RPMI8226 (cell line): ENCODE measurements around the gene TOM1L2.

Experiments used
- DNase-seq: peaks from one replicate; pipeline ENCODE4 v3.0.0-alpha.2; 2015

The TOM1L2 gene

DNA sequence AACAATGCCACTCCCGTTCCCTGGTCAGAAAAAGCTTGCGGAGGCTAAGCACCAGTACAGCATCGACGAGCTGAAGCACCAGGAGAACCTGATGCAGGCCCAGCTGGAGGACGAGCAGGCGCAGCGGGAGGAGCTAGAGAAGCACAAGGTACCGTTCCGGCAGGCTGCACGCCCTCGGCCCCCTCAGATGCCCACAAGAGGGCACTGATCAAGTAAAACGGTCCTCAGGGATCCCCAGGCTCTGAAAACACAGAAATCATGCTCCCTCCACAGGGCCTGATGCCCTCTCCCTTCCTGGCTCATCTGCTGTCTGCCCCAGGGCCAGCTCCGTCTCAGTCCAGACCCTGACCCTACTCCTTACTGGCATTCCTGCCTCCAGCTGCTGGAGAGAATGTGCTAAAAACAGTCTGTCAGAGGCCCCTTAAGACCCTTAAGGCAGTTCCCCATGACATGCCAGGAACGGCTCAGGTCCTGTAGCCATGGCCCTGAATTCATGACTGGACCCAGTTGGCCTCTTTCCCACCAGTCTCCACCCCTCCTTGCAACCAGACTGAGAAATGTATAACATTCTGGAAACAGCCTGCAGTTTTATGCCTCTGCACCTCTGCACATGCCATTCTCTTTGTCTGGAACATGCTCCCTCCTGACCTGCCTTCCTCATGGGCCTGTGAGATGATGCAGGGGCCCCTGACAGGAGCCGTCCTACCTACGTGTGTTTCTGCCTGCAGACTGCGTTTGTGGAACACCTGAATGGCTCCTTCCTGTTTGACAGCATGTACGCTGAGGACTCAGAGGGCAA, 22.3 kb upstream of the TOM1L2 start:
- DNase-seq = peak; percentile 70

DNA sequence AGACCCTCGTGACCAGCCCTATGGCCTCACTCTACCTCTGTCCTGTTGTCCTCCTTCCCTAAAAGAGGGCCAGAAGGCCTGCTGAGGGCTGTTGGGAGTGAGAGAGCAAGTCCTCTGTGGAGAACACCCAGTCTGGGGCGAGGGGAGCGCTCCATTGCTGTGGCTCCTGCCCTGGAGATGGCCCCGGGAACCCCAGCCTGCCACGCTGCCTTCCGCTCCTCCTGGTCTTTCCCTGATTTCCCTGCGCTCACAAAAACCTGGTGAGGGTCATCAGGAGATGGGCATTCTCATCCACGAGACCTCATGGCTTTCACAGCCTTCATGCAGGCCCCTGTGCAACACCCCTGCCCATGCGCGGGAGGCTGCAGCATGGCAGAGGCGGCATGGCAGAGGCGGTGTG, 21.7 kb upstream of the TOM1L2 start:
- DNase-seq = no peak

DNA sequence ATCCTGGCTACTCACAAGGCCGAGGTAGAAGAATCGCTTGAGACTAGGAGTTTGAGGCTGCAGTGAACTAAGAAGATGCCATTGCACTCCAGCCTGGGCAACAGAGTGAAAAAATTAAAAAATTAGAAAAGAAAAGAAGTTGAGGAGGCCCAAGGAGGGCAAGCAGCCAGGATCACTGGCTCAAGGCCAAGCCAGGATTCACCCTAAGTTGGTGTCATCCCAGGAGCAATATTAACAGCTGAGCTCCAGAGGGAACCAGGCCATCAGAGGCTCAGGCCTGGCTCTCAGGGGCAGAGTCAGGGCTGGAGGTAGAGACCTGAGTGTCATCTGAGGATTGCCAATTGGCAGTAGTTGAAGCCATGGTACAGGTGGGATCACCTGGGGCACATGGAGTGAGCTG, 21.2 kb upstream of the TOM1L2 start:
- no peak for DNase-seq

- DNase-seq = no peak
Measured at GRCh38 chr17:17990282-17990681, 18.1 kb upstream of the TOM1L2 start.

- no peak for DNase-seq
Measured at GRCh38 chr17:17989618-17990017, 17.4 kb upstream of the TOM1L2 start.

GRCh38 chr17:17989081-17989480, 16.9 kb upstream of the TOM1L2 start:
- no peak for DNase-seq

GRCh38 chr17:17988427-17988945, 16.3 kb upstream of the TOM1L2 start:
- no peak for DNase-seq

GRCh38 chr17:17987901-17988300, 15.7 kb upstream of the TOM1L2 start:
- DNase-seq = no peak

DNA sequence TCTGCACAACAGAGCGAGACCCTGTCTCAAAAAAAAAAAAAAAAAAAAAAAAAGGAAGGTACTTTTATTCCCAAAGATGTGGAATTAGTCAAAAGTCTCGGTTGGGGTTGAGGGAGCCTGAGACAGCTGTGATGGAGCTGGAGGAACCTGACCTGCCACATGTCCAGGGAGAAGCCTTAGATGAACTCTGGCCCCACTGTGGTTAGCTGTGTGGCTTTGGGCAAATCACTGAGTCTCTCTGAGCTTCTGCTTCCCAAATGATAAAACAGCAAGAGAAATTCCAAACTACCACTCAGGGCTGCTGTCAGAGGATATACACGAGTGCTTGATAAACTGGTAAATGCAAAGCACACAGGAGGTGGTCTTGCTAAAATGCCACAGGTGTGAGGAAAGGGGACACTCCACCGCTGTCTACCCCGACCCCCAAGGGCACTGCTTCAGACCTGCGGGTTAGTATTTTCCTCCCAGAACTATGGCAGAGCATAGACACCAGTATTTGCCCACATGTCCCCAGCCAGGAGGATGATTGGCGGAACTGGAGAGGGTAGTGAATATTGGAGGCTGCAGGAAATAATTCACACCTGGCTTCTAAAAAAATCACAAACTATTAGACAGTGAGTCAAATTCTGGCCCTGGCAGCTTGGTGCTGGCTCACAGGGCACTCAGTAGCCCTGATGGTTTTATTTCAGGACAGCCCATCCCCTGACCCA, 15.1 kb upstream of the TOM1L2 start:
- DNase-seq = no peak

DNA sequence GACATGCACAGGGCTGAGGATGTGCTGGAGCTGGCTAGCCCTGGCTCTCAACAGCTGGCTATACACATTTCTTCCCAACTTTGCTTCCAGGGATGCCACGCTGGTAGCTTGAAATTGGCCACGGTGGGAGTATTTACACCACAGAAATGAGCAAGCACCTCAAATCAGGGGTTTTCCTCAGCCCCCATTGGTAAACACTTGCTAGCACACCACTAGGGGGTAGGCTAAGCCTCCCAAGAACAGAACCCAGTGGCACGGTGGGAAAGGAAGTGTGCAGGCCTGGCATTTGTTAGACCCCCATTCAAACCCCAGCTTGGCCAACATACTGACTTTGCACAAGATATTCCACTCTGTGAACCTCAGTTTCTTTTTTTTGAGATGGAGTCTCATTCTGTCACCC, 13.4 kb upstream of the TOM1L2 start:
- no peak for DNase-seq

- DNase-seq = no peak
Measured at GRCh38 chr17:17985153-17985552, 13.0 kb upstream of the TOM1L2 start.

DNA sequence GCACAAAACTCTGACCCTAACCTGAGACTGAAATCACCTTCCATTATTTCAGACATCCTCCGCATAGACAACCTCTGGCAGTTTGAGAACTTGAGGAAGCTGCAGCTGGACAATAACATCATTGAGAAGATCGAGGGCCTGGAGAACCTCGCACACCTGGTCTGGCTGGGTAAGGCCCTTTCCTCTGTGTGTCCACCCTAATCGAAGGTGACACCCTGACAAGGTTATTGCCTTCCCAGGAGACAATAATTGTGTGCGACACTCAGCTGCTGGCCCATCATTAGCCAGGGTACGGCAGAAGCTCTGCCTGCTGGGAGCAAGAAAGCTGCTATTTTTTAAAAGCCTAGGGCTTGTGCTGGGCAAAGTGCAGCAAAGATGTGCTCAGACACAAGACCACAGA, 11.6 kb upstream of the TOM1L2 start:
- DNase-seq = no peak

DNA sequence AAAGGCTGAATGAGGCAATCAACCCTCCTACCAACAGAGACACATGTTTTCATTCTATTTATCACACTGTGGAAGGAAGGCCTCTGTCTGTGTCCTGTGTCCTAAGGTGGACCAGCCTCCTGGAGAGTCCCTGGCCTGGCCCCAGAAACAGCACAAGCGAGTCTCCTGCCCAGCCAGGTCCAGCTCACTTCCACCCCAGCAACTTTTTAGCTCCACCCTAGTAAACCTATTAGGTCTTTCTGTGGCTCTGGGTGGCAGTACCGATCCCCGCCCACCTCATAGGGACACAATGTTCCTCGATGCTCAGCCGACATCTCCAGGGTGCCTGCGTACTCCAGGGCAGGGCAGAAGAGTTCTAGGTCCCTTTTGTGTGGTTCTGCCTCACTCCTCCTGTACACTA, 11.2 kb upstream of the TOM1L2 start:
- no peak for DNase-seq

DNA sequence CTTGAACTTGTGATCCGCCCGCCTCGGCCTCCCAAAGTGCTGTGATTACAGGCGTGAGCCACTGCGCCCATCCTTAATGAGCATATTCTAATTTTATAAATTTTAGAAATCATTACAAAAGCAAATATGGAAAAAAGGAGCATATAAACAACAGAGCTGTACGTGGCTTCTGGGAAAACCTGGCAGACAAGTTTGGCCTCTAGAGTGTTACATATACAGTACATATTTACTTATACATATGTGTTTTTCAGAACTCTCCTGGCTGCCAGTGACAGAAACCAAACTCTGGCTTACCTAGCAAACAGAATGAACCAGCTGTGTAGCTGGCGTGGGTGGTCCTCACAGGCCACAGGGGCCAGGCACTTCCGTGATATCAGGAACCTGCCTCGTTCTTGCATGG, 10.6 kb upstream of the TOM1L2 start:
- DNase-seq = no peak

GRCh38 chr17:17981330-17981729, 9.1 kb upstream of the TOM1L2 start:
- no peak for DNase-seq

DNA sequence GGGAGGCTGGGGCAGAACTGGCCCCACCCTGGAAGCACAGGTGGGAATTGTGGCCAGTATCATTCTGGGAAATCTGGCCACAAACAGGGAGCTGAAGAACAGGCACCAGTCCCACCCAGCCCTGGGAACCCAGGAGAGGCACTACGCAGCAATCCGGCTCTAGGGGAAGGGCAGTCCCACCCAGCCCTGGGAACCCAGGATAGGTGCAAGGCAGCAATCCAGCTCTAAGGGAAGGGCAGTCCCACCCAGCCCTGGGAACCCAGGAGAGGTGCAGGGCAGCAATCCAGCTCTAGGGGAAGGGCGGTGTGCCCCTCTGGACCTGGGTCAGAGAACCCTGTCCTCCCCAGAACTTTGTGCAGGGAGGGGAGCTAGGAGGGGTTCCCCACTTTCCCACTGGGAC, 7.6 kb upstream of the TOM1L2 start:
- DNase-seq = no peak

GRCh38 chr17:17978481-17979424, 6.6 kb upstream of the TOM1L2 start:
- no peak for DNase-seq

DNA sequence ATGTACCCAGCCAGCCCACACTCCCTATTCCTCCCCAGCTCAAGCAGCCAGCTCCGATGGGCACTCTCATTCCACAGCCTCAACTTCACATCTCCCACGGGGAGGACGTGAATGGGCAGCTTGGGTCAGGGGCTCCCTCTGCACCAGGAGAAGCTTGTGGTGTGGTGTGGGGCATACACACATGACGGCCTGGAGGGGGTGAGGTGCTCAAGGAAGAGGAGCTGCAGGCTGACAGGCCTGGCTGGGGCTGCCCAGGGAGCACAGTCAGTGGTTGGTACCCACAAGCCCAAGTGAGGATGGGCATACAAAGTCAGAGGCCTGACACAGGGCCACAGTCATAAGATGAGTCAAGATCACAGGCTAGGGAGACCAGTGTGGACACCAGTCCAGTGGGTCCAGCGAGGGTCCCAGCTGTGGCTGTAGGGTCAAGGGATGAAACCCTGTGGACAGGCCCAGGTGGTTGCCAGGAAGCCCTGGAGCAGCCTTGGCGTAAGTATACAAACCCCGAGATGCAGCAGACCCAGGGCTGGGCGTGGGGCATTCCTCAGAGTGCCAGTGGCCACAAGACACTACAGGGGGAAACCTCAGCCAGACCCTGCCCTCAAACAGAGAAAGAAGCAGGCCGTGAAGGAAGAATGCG, 4.9 kb upstream of the TOM1L2 start:
- no peak for DNase-seq

DNA sequence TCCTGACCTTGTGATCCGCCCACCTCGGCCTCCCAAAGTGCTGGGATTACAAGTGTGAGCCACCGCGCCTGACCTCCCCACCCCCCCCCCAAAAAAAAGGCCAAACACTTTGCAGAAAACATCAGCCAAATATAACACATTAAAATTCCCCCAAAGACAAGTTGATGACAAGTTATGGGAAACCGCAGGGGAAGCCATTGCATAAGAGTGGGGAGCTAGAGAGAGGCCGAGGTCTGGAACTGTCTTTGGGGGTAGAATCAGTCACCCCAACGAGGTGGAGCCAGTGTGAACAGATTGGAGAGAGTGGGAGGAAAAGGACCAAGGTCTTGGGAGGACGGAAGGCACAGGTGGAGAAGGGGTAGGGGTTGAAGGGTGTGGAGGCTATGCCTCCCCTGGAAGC, 3.2 kb upstream of the TOM1L2 start:
- no peak for DNase-seq

- DNase-seq = no peak
Measured at GRCh38 chr17:17972952-17973254, 703 bp upstream of the TOM1L2 start.

- DNase-seq = peak; percentile 58
Measured at GRCh38 chr17:17971431-17972125, 622 bp downstream of the TOM1L2 start.

DNA sequence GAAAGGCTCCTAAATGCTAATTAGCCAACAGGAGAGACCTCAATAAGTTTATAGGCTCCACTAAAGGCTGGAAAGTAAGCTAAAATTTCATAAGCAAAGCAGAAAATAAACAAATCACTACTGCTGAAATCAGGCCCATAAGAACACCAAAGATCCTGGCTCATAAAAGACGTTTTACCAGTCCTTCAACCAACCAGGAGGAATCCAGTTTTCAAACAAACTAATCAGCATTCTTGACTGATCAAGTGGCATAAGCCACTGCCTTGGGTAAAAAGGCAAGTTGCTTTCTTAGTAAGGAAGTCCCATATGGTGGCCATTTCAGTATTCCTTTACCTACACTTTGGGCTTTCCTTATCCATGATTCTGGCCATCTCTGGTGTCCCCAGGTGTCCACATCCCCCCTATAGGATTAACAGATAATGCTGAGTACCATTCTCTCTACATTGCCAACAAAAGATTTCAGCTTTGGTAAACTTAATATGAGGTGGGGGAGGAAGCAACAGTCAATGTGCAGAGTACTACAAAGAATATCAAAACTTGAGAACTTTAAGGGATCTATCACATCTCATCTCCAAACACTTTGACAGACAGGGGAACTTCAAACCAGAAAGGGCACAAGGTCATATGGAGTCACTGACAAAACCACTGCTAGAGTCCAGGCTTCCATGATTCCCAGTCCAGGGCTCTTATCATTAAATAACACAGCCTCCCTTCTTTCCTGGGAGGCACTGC, 1.3 kb downstream of the TOM1L2 start:
- DNase-seq = no peak
